Measurements from ENCODE around the gene HOXC9. TPM values are rescaled to one million over a fixed set of nuclear protein-coding genes. Genes with fewer than 3 reads are reported as not detected.
A peak's percentile ranks its signal among the peaks of the same experiment; 100 is the strongest.

Gene HOXC9
- total RNA-seq, 1 donor from 2014 or later = 1.2 TPM

GRCh38 chr12:53984901-53985691, 14.9 kb upstream of the HOXC9 start, which contains the start of gene HOXC10:
Gene HOXC10 (plus strand): TSS chr12:53985146. CDS start chr12:53985260, 114 bp downstream.
- Histone ChIP-seq H3K4me3 (peak within 1 kb of the TSS; percentile 43 to 53), H3K36me3 (no peaks in the 10 kb centered on the region), H3K4me1 (peaks cover 6 to 13% of the 10 kb centered on the region in 2 donors), H3K27me3 (peaks cover 61% of the 10 kb centered on the region), H3K27ac (no peak within 1 kb of the TSS), H3K9me3 (no peaks in the 10 kb centered on the region)
- TF ChIP-seq, protein P1, sequence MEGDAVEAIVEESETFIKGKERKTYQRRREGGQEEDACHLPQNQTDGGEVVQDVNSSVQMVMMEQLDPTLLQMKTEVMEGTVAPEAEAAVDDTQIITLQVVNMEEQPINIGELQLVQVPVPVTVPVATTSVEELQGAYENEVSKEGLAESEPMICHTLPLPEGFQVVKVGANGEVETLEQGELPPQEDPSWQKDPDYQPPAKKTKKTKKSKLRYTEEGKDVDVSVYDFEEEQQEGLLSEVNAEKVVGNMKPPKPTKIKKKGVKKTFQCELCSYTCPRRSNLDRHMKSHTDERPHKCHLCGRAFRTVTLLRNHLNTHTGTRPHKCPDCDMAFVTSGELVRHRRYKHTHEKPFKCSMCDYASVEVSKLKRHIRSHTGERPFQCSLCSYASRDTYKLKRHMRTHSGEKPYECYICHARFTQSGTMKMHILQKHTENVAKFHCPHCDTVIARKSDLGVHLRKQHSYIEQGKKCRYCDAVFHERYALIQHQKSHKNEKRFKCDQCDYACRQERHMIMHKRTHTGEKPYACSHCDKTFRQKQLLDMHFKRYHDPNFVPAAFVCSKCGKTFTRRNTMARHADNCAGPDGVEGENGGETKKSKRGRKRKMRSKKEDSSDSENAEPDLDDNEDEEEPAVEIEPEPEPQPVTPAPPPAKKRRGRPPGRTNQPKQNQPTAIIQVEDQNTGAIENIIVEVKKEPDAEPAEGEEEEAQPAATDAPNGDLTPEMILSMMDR (IDR thresholded peaks at IDR 0.05) = peak; percentile 69 to 80 (median 72)
- intact Hi-C loops (cut with DNase I) = no loop called here
- peak; percentile 33 to 93 for DNase-seq (ENCODE audit: low spot score in 2 of 2)

GRCh38 chr12:53985692-53985993, 14.3 kb upstream of the HOXC9 start:
- no peak for DNase-seq (ENCODE audit: low spot score in 2 of 2)
- TF ChIP-seq, protein P1 (IDR thresholded peaks at IDR 0.05) = no peak
- Histone ChIP-seq H3K4me1 (peaks cover 6 to 13% of the 10 kb centered on the region in 2 donors), H3K4me3 (peak overlapping the region; percentile 43 to 53), H3K36me3 (no peaks in the 10 kb centered on the region), H3K27ac (no peak overlapping the region), H3K27me3 (peaks cover 61% of the 10 kb centered on the region), H3K9me3 (no peaks in the 10 kb centered on the region)
- intact Hi-C loops (cut with DNase I) = no loop called here

- Histone ChIP-seq H3K27me3 (peaks cover 61% of the 10 kb centered on the region), H3K9me3 (no peaks in the 10 kb centered on the region), H3K27ac (no peak overlapping the region), H3K36me3 (no peaks in the 10 kb centered on the region), H3K4me1 (peaks cover 6 to 13% of the 10 kb centered on the region in 2 donors), H3K4me3 (peak overlapping the region; percentile 43 to 53)
- TF ChIP-seq, protein P1 (IDR thresholded peaks at IDR 0.05) = no peak
- no peak for DNase-seq (ENCODE audit: low spot score in 2 of 2)
- intact Hi-C loops (cut with DNase I) = no loop called here
Measured at GRCh38 chr12:53985994-53986685, 13.8 kb upstream of the HOXC9 start.

GRCh38 chr12:53986686-53987483, 13.1 kb upstream of the HOXC9 start:
- no peak for DNase-seq (ENCODE audit: low spot score in 2 of 2)
- H3K4me3 ChIP-seq = no peak overlapping the region
- H3K4me1 ChIP-seq = peaks cover 6 to 13% of the 10 kb centered on the region in 2 donors
- H3K36me3 ChIP-seq = no peaks in the 10 kb centered on the region
- H3K9me3 ChIP-seq = no peaks in the 10 kb centered on the region
- H3K27ac ChIP-seq = no peak overlapping the region
- intact Hi-C loops (cut with DNase I) = no loop called here
- TF ChIP-seq, protein P1 (IDR thresholded peaks at IDR 0.05) = no peak
- peaks cover 63% of the 10 kb centered on the region for H3K27me3 ChIP-seq

- peaks cover 64% of the 10 kb centered on the region for H3K27me3 ChIP-seq
- no peak overlapping the region for H3K27ac ChIP-seq
- intact Hi-C loops (cut with DNase I) = no loop called here
- no peaks in the 10 kb centered on the region for H3K9me3 ChIP-seq
- H3K36me3 ChIP-seq = no peaks in the 10 kb centered on the region
- no peak overlapping the region for H3K4me3 ChIP-seq
- DNase-seq (ENCODE audit: low spot score in 2 of 2) = no peak
- TF ChIP-seq, protein P1 (IDR thresholded peaks at IDR 0.05) = no peak
- H3K4me1 ChIP-seq = peaks cover 6 to 13% of the 10 kb centered on the region in 2 donors
Measured at GRCh38 chr12:53987787-53988230, 12.2 kb upstream of the HOXC9 start.
